GM10847 (cell line): ENCODE data around the gene IFFO2.

Experiments used
- POLR2A ChIP-seq: IDR thresholded peaks from 2 replicates; pipeline ENCODE4 v1.6.1; 2011; ENCODE audit not compliant: insufficient read length; ENCODE audit errors: extremely low read depth

Gene IFFO2

DNA sequence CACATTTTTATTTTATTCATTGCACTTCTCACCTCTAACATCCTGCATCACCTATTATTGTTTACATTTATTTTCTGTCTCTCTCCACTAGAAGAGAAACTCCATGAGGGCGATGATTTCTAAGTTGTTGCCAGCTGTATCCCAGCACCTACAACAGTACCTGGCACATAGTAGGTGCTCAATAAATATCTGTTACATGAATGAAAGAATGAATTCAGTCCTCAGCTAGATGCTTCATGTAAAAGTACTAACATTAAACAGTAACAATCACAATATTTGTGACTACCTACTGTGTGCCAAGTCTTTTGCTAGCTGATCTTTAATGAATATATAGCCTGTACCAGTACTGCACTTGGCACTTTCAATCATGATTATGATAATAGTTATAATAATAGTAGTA is 100.0 kb downstream of the IFFO2 start:
- TF ChIP-seq POLR2A: no peak

DNA sequence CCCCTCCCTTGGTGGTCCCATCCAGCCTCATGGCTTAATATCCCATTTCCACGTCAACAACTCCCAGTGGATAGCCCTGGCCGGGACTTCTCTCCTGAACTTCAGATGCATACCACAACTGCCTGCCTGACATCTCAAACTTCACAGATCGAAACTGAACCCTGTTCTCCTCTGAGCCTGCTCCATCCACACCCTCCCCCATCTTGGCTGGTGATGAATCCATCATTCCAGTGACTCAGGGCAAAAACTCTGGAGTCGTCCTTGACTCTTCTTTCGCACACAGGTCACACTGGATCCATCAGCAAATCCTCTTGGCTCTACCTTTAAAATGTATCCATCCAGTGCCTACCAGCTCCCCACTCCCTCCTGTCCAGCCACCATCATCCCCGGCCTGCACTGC is 100.9 kb downstream of the IFFO2 start:
- TF ChIP-seq POLR2A: no peak

DNA sequence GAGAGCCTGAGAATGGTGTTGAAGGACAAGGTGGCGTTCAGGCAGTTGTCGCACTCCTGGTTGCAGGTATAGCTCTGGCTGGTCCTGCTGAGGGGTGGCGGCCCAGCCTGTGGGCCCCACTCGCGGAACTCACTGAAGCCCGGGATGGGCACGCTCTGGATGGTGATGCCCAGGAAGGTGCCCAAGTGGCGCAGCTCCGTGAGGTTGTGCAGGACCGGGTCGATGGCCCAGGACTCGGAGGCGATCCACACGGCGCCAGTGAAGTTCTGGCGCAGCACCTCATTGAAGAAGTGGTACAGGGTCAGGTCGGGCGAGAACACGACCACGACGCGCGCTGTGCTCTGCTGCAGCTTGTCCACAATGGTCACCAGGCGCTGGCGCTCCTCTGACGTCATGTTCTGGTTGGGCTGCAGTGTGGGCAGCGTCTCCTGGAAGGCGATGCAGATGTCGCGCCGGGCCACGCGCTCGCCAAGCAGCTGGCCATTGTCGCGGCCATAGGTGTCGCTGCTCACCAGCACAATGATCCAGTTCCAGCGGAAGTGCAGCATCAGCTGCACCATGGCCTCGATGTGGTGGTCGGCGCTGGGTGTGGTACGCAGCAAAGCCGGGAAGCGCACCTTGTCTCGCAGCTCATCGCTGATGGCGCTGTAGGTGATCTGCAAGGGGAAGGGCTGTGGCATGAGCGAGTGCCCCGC is 102.0 kb downstream of the IFFO2 start:
- TF ChIP-seq POLR2A: no peak
